ENCODE measurements around the gene PPM1E.
"Not testable (repeated sequence)": the region's sequence is repeated elsewhere in the genome, so short reads cannot be mapped to it uniquely, and the experiment has no call there.

Gene PPM1E

GRCh38 chr17:58783380-58783779, 27.7 kb downstream of the PPM1E start:
- no peak for DNase-seq

GRCh38 chr17:58785097-58785496, 29.4 kb downstream of the PPM1E start:
- DNase-seq = no peak

DNA sequence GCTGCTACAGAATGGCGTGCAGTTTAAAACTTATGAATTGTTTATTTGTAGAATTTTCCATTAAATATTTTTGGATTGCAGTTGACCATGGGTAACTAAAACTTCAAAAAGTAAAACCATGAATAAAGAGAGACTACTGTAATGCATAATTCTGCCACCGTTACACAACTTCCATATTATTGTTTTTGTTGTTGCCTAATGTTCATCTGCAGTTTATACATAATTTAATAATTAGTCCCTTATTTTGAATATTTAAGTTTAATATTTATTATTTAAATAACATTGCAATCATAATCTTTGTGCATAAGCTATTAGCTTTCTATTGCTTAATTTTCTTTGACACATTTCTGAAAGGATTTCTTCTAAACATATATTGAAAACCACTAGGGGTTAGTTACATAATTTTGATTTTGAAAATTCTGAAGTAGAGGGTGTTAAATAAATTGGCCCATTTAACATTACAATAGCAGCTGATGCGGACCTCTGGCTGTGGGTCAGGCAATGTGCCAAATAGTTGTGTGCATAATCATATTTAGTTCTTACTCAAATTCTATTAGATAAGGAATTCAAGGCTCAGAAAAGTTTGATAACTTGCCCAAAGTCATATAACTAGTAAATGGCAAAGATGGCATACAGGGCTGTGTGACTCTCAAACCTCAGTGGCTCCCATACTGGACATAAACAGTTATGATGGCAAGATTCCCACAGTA, 31.1 kb downstream of the PPM1E start:
- DNase-seq = no peak

GRCh38 chr17:58788199-58788598, 32.5 kb downstream of the PPM1E start:
- DNase-seq = no peak

- DNase-seq = no peak
Measured at GRCh38 chr17:58789160-58789559, 33.5 kb downstream of the PPM1E start.

DNA sequence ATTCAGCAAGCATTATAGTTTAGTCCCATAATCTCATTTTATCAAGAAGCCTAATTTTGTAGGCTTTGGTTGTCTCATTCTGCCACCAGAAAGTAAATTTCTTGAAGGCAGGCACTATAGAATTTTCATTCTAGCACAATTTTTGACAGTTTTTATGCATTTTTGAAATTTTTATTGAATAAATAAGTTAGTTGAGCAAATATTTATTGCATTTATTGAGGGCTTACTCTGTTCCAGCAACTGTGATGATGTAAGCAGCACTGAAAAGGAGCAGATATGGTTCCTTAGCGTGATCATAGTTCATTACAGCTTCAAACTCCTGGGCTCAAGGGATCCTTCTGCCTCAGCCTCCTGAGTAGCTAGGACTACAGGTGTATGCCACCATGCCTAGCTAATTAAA, 34.2 kb downstream of the PPM1E start:
- no peak for DNase-seq

- not testable (repeated sequence) for DNase-seq
Measured at GRCh38 chr17:58794508-58794907, 38.9 kb downstream of the PPM1E start.

DNA sequence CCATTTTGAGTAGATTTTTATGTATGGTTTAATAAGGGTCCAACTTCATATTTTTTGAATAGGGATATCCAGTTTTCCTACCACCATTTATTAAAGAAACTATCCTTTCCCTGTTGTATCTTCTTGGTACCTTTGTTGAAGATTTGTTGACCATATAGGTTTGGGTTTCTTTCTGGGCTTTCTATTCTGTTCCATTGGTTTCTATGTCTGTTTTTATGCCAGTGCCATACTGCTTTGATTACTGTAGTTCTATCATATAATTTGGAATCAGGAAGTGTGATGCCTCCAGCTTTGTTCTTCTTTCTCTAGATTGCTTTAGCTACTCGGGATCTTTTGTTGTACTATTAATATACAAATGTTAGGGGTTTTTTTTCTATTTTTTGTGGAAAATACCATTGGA, 46.5 kb downstream of the PPM1E start:
- DNase-seq = no peak

GRCh38 chr17:58806046-58806445, 50.4 kb downstream of the PPM1E start:
- no peak for DNase-seq

DNA sequence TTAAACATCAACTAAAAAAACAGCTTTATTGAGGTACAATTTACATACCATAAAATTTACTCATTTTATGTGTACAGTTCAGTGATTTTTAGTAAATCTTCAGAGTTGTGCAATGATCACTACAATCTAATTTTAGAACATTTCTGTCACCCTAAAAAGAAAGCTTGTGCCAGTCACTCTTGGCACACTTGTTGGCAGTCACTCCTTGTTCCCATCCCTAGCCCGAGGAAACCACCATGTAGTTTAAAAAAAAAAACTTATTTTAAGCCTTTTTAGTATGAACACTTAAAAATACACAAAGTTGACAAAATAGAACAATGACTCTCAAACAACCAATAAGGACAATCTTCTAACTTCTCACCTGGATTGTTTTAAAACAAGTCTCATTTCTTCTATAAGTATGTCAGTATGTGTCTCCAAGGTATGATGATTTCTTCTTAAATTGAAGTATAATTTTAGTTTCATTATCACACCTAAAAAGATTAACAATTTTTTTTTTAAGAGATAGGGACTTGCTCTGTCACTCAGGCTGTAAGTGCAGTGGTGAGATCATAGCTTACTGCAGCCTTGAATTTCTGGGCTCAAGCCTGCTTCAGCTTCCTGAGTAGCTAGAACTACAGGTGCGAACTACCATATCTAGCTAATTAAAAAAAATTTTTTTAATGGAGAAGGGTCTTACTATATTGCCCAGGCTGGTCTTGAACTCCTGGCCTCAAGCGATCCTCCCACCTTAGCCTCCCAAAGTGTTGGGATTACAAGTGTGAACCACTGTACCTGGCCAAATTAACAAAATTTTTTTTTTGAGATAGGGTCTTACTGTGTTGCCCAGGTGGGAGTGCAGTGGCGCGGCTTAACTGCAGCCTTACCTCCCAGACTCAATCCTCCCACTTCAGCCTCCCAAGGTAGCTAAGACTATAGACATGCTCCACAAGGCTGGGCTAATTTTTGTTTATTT, 53.2 kb downstream of the PPM1E start:
- no peak for DNase-seq

DNA sequence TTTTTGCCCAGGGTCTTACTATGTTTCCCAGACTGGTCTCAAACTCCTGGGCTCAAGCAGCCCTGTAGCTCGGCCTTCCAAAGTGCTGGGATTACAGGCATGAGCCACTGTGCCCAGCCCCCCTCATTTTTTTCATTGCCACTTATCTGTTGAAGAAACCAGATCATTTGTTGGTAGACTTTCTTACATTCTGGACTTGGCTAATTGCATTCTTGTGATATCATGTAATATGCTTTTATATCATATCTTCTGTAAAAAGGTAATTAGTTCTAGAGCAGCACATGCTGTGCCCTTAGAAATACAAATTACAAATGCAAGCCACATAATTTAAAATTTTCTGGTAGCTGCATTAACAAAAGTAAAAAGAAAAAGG, 53.9 kb downstream of the PPM1E start:
- DNase-seq = no peak

DNA sequence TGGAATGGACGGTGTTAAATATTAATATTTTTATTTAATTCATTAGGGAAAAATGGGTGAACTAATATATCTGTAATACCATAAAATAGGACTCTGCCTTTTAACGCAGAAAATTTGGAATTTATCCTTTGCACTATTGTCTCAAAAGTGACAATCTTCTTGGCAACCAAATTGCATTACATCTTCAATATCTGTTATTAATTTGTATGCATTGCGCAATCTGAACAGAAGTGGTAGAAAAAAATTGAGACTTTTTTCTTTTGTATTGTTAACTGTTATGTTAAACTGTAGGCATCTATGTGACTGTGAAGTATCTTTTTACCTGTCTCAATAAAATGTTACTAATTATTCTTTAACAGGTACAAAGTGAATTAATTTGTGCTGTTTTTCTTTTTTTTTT, 55.6 kb downstream of the PPM1E start:
- no peak for DNase-seq

DNA sequence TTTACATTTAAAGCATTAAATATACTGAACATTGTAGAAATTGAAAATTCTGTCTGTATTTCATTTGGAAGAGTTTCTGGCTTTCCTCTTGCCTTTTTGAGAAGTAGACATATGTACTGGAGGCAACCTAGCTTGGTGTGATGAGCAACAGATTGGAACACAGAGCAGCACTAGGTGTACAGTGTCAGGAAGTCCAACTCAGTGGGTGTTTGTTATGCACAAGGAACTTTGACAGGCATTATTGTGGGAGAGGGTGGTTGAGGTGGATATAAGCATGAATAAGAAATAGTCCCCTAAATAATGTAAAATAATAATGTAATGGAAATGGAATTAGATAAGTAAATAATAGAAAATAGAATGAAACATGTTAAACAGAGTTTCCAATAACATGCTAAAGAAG, 58.1 kb downstream of the PPM1E start:
- DNase-seq = no peak

- DNase-seq = no peak
Measured at GRCh38 chr17:58818654-58819053, 63.0 kb downstream of the PPM1E start.

- DNase-seq = no peak
Measured at GRCh38 chr17:58822148-58823050, 66.7 kb downstream of the PPM1E start.

- no peak for DNase-seq
Measured at GRCh38 chr17:58823051-58823525, 67.4 kb downstream of the PPM1E start.

DNA sequence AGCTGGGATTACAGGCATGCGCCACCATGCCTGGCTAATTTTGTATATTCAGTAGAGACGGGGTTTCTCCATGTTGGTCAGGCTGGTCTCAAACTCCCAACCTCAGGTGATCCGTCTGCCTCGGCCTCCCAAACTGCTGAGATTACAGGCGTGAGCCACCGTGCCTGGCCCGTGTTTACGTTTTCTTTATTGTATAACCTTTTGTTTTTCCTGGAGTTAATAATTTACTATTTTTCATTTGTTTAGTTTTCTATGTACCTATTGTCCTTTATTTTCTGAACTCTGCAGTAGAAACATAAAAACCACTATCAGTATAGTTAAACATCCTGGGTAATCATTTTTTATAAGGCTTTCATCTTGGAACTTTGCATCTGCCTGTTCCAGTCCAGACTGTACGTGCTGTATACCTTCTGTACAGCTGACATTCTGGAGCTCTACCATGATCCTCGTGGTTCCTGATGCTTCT, 73.6 kb downstream of the PPM1E start:
- DNase-seq = no peak

DNA sequence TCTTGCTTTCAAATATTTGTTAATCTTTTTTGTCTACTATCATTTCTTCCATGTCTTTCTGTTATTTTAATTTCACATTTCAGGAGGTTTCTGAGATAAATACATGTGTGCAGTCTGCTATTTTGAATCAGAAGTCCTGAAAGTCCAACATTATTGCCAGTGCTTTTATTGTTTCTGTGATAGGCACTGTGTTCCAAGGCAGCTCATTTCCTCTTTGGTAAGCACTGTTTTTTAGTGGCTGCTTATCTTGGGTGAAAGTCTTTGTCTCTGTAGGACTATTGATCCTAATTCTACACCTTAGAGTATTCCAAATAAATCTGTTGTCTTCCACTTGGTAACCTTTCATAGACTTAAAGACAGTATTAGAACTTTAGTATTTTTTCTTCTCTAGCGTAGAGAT, 76.1 kb downstream of the PPM1E start:
- no peak for DNase-seq

DNA sequence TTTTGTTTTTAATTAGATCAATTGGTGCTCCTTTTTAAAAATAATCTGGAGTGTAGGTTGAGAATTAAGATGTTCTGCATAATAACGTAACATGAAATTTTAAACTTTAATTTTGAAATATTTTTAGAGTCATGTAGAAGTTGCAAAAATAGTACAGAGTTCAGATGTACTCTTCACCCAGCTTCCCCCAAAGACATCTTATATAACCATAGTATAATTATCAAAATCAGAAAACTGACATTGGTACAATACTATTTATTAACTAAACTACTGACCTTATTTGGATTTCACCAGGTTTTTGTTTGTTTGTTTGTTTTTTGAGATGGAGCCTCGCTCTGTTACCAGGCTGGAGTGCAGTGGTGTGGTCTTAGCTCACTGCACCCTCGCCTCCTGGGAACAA, 76.9 kb downstream of the PPM1E start:
- DNase-seq = no peak

DNA sequence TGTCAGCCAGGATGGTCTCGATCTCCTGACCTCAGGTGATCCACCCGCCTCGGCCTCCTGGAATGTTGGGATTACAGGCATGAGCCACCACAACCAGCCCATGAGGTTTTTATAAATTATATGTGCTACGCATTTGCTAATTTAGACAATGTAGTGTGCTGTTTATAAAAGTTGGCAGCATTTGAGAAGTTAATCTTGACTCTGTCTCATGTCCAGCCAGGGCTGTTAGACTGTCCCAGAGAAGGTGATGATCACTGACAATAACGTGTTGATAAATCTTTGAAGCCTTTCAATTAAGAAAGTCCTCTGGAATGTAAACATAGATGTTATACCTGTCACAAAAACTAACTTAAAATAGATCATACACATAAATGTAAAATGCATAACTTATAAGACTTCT, 82.0 kb downstream of the PPM1E start:
- no peak for DNase-seq

- DNase-seq = no peak
Measured at GRCh38 chr17:58840820-58841612, 85.4 kb downstream of the PPM1E start.

- DNase-seq = not testable (repeated sequence)
Measured at GRCh38 chr17:58846413-58846812, 90.8 kb downstream of the PPM1E start.
